Endodermal cell (in vitro differentiated cells): Measurements from ENCODE around the gene SRGAP1. TPM values are rescaled to one million over a fixed set of nuclear protein-coding genes. Genes with fewer than 3 reads are reported as not detected.

Source experiments
- DNase-seq: peaks from one replicate; pipeline ENCODE4 v3.0.0-alpha.2; 2017
- H3K27ac ChIP-seq: 2 replicates; pipeline ENCODE4 v1.5.1; 2013; ENCODE audit warnings: mild to moderate bottlenecking, low read depth, low read length, moderate library complexity
- H3K27me3 ChIP-seq: 2 replicates; pipeline ENCODE4 v1.6.1; 2013; ENCODE audit warnings: mild to moderate bottlenecking, low read length, moderate library complexity; ENCODE audit not compliant: insufficient read depth, control insufficient read depth, poor library complexity, severe bottlenecking
- H3K36me3 ChIP-seq: 2 replicates; pipeline ENCODE4 v1.7.0; 2013; ENCODE audit warnings: mild to moderate bottlenecking, low read length, moderate library complexity; ENCODE audit not compliant: control insufficient read depth, insufficient read depth
- H3K4me1 ChIP-seq: one replicate; pipeline ENCODE4 v1.7.0; 2013; ENCODE audit warnings: low read length; ENCODE audit not compliant: control insufficient read depth, insufficient read depth
- H3K4me3 ChIP-seq: 2 replicates; pipeline ENCODE4 v1.5.1; 2013; ENCODE audit warnings: mild to moderate bottlenecking, low read length, moderate library complexity
- H3K9ac ChIP-seq: 2 replicates; pipeline ENCODE4 v1.6.1; 2013; ENCODE audit warnings: mild to moderate bottlenecking, low read length, moderate library complexity; ENCODE audit not compliant: poor library complexity, severe bottlenecking; ENCODE audit errors: extremely low read depth
- H3K9me3 ChIP-seq: 2 replicates; pipeline ENCODE4 v1.6.1; 2013; ENCODE audit warnings: mild to moderate bottlenecking, low read length, moderate library complexity; ENCODE audit not compliant: control insufficient read depth
- H3K27ac Mint-ChIP-seq: 2 replicates; pipeline ENCODE4 v1.8.0; 2020; ENCODE audit warnings: mixed read lengths
- H3K27me3 Mint-ChIP-seq: 2 replicates; pipeline ENCODE4 v1.8.0; 2021; ENCODE audit warnings: mild to moderate bottlenecking, mixed read lengths; ENCODE audit not compliant: insufficient read depth
- H3K36me3 Mint-ChIP-seq: 2 replicates; pipeline ENCODE4 v1.8.0; 2020; ENCODE audit warnings: low read depth, mixed read lengths
- H3K4me1 Mint-ChIP-seq: 2 replicates; pipeline ENCODE4 v1.8.0; 2020; ENCODE audit warnings: mixed read lengths
- H3K4me3 Mint-ChIP-seq: 2 replicates; pipeline ENCODE4 v1.8.0; 2020; ENCODE audit warnings: mild to moderate bottlenecking, moderate library complexity, mixed read lengths
- H3K9me3 Mint-ChIP-seq: 2 replicates; pipeline ENCODE4 v1.8.0; 2020; ENCODE audit warnings: mild to moderate bottlenecking, mixed read lengths
- CTCF ChIP-seq: fragments of 200-600 bp; sonication (generic); conservative IDR thresholded peaks from 2 replicates; pipeline ENCODE4 v1.5.0; 2021; ENCODE audit warnings: antibody characterized with exemption, mild to moderate bottlenecking
- WGBS, 2 experiments: methylation state at CpG; one replicate each; pipeline versions ENCODE4 v1.1.5 to v1.1.7; 2013; ENCODE audit warnings: missing lambda C conversion rate in 2 of 2, mixed read lengths in 1 of 2; ENCODE audit not compliant: insufficient coverage in 1 of 2, insufficient read length in 1 of 2; 5-methylcytosine and 5-hydroxymethylcytosine counted together
- total RNA-seq, 2 donors: library from RNA; stranded (reverse); fragmentation: NEBNext Ultra II Directional in 1 of 2; extraction: Animal tissue kit (Norgen Biotek cat#: 25700) in 1 of 2; gene quantifications; 2 replicates in 1 of 2; 3 replicates in 1 of 2; pipeline ENCODE4 v1.2.1, GENCODE V29; 2021

SRGAP1 gene
- total RNA-seq, 2 donors from 2014 or later, result 10.6 to 13.4 TPM

- Histone ChIP-seq H3K4me3 (no peak overlapping the region), H3K9me3 (no peaks in the 10 kb centered on the region), H3K4me1 (no peaks in the 10 kb centered on the region), H3K27ac (no peak overlapping the region), H3K36me3 (no peaks in the 10 kb centered on the region), H3K27me3 (no peaks in the 10 kb centered on the region), H3K9ac (no peak overlapping the region)
- peaks cover 11% of the 10 kb centered on the region for H3K4me1 Mint-ChIP-seq
- H3K36me3 Mint-ChIP-seq, result peaks cover 12% of the 10 kb centered on the region
- 86 to 100% methylated on average over 1 to 2 of the region's 4 CpGs for WGBS, 2 experiments
- H3K4me3 Mint-ChIP-seq, result no peak overlapping the region
- DNase-seq, result no peak
- no peaks in the 10 kb centered on the region for H3K27me3 Mint-ChIP-seq
- H3K27ac Mint-ChIP-seq, result no peak overlapping the region
- H3K9me3 Mint-ChIP-seq, result no peaks in the 10 kb centered on the region
- no peak for TF ChIP-seq CTCF
Observed at GRCh38 chr12:64092507-64093196, 248.2 kb downstream of the SRGAP1 start.

- H3K9me3 Mint-ChIP-seq, result no peaks in the 10 kb centered on the region
- 86% methylated on average over 2 of the region's 3 CpGs; no CpG with 5 or more reads in 1 of the 2 experiments for WGBS, 2 experiments
- H3K9ac ChIP-seq, result no peak overlapping the region
- H3K36me3 ChIP-seq, result no peaks in the 10 kb centered on the region
- peaks cover 13% of the 10 kb centered on the region for H3K36me3 Mint-ChIP-seq
- no peaks in the 10 kb centered on the region for H3K27me3 ChIP-seq
- peaks cover 4% of the 10 kb centered on the region for H3K4me1 Mint-ChIP-seq
- H3K4me1 ChIP-seq, result no peaks in the 10 kb centered on the region
- H3K27me3 Mint-ChIP-seq, result no peaks in the 10 kb centered on the region
- DNase-seq, result no peak
- no peak for TF ChIP-seq CTCF
- H3K9me3 ChIP-seq, result no peaks in the 10 kb centered on the region
- H3K4me3 Mint-ChIP-seq, result no peak overlapping the region
- no peak overlapping the region for H3K27ac Mint-ChIP-seq
- no peak overlapping the region for H3K27ac ChIP-seq
- no peak overlapping the region for H3K4me3 ChIP-seq
Observed at GRCh38 chr12:64093689-64094088, 249.2 kb downstream of the SRGAP1 start.

- H3K27me3 ChIP-seq, result no peaks in the 10 kb centered on the region
- H3K36me3 Mint-ChIP-seq, result peaks cover 9% of the 10 kb centered on the region
- H3K9me3 ChIP-seq, result no peaks in the 10 kb centered on the region
- H3K27ac ChIP-seq, result no peak overlapping the region
- no peak overlapping the region for H3K9ac ChIP-seq
- 88 to 95% methylated on average over 2 to 4 of the region's 4 CpGs for WGBS, 2 experiments
- TF ChIP-seq CTCF, result no peak
- no peak for DNase-seq
- no peak overlapping the region for H3K4me3 ChIP-seq
- H3K4me3 Mint-ChIP-seq, result no peak overlapping the region
- H3K9me3 Mint-ChIP-seq, result no peaks in the 10 kb centered on the region
- no peaks in the 10 kb centered on the region for H3K36me3 ChIP-seq
- H3K27ac Mint-ChIP-seq, result no peak overlapping the region
- no peaks in the 10 kb centered on the region for H3K27me3 Mint-ChIP-seq
- no peaks in the 10 kb centered on the region for H3K4me1 Mint-ChIP-seq
- no peaks in the 10 kb centered on the region for H3K4me1 ChIP-seq
Observed at GRCh38 chr12:64097366-64098105, 253.0 kb downstream of the SRGAP1 start.
